GM12874 (cell line): ENCODE measurements around the gene PTPN11.

Source experiments
- CTCF ChIP-seq: IDR thresholded peaks from 2 replicates; pipeline ENCODE4 v1.5.1; 2011; ENCODE audit warnings: low read depth, mild to moderate bottlenecking, control low read depth, low read length, moderate library complexity; ENCODE audit not compliant: insufficient read depth

PTPN11 gene

GRCh38 chr12:112419297-112420133, 768 bp downstream of the PTPN11 start:
- TF ChIP-seq CTCF: no peak

- TF ChIP-seq CTCF: no peak
These were observed 2.0 kb downstream of the PTPN11 start for GRCh38 chr12:112420740-112421139.

- no peak for TF ChIP-seq CTCF
These were observed 2.6 kb downstream of the PTPN11 start for GRCh38 chr12:112421363-112421762.

- no peak for TF ChIP-seq CTCF
These were observed 3.8 kb downstream of the PTPN11 start for GRCh38 chr12:112422531-112422930.

- no peak for TF ChIP-seq CTCF
These were observed 5.4 kb downstream of the PTPN11 start for GRCh38 chr12:112424126-112424525.

- no peak for TF ChIP-seq CTCF
These were observed 7.0 kb downstream of the PTPN11 start for GRCh38 chr12:112425582-112426382.

GRCh38 chr12:112427760-112428159, 9.0 kb downstream of the PTPN11 start:
- TF ChIP-seq CTCF: no peak
